Neural cell (in vitro differentiated cells): ENCODE measurements around the gene GABRR1.

Experiments
- EZH2 ChIP-seq: fragments of 200-600, 300-800 bp; shearing (Covaris generic), sonication (generic); IDR thresholded peaks from 2 replicates; pipeline ENCODE4 v1.6.1; 2014; ENCODE audit warnings: antibody characterized with exemption, low read length, borderline replicate concordance, mild to moderate bottlenecking; ENCODE audit not compliant: insufficient read depth, poor library complexity, severe bottlenecking
- MXI1 ChIP-seq: fragments of 450-650 bp; conservative IDR thresholded peaks from 2 replicates; pipeline ENCODE4 v1.6.1; 2014; ENCODE audit warnings: antibody characterized with exemption, mild to moderate bottlenecking; ENCODE audit not compliant: poor library complexity, severe bottlenecking
- POLR2AphosphoS5 ChIP-seq: IDR thresholded peaks from 2 replicates; pipeline ENCODE4 v1.6.1; 2012
- TAF1 ChIP-seq: IDR thresholded peaks from 2 replicates; pipeline ENCODE4 v1.6.1; 2012; ENCODE audit warnings: low read depth
- TF ChIP-seq, protein P1 (sequence below): fragments of 450-650 bp; IDR thresholded peaks from 2 replicates; pipeline ENCODE4 v1.5.1; 2014; ENCODE audit warnings: antibody characterized with exemption, mild to moderate bottlenecking, moderate library complexity; ENCODE audit not compliant: poor library complexity, severe bottlenecking

GRCh38 chr6:89148016-89148750 is 69.0 kb downstream of the GABRR1 start:
- TF ChIP-seq, protein P1, sequence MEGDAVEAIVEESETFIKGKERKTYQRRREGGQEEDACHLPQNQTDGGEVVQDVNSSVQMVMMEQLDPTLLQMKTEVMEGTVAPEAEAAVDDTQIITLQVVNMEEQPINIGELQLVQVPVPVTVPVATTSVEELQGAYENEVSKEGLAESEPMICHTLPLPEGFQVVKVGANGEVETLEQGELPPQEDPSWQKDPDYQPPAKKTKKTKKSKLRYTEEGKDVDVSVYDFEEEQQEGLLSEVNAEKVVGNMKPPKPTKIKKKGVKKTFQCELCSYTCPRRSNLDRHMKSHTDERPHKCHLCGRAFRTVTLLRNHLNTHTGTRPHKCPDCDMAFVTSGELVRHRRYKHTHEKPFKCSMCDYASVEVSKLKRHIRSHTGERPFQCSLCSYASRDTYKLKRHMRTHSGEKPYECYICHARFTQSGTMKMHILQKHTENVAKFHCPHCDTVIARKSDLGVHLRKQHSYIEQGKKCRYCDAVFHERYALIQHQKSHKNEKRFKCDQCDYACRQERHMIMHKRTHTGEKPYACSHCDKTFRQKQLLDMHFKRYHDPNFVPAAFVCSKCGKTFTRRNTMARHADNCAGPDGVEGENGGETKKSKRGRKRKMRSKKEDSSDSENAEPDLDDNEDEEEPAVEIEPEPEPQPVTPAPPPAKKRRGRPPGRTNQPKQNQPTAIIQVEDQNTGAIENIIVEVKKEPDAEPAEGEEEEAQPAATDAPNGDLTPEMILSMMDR = no peak
- no peak for TF ChIP-seq TAF1
- TF ChIP-seq POLR2AphosphoS5 = no peak
- TF ChIP-seq EZH2 = no peak
- TF ChIP-seq MXI1 = no peak
